ENCODE results near the gene PHPT1. TPM values are rescaled to one million over a fixed set of nuclear protein-coding genes. Genes with fewer than 3 reads are reported as not detected.

Gene PHPT1
- total RNA-seq, 1 experiment from 2014 or later = 161 TPM

DNA sequence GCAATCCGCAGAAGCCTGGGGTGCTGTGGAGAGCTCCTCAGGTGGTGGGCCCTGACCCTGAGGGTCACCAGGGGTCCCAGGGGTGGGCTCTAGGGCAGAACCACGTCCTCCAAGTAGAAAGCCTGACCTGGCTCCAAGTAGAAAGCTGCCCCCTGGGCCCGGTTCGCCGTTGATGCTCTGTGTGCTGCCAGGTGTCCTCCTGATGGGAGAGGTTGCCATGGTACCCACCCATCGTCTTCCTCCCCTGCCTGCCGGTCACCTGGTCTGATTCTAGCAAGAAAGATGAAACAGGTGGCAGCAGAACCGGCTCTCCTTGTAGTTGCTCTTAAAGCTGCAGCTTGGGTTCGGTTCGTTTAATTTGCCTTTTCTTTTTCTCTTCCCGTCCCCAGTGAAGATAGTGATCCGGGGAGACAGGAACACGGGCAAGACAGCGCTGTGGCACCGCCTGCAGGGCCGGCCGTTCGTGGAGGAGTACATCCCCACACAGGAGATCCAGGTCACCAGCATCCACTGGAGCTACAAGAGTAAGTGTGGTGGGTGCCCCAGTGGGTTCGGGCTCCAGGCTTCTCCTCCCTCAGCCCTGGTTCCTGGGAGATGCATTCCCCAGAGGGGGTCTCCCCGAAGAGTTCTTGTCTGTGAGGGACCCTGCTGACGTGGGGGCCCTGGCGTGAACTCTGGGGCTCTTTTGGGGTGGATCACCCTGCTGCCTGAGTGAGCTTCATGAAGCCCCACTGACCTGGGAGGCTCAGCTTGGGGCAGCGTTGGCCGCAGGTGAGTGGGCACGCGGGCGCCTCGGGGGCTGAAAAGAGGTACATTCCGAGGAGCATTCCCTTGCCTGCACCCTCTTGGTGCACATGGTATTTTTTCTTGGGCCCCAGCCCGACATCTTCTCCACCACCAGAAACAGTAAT, 25.8 kb upstream of the PHPT1 start:
- peaks cover 10 to 35% (median 29%) of the 10 kb centered on the region in 3 experiments; a peak in 6 of 7 replicates for H3K36me3 Mint-ChIP-seq (ENCODE audit: insufficient read depth in 1 of 3, low read depth in 3 of 3)
- no peaks in the 10 kb centered on the region for H3K9me3 Mint-ChIP-seq
- no peak overlapping the region for H3K14ac ChIP-seq (ENCODE audit: insufficient read depth, low read length)
- H2BK20ac ChIP-seq (ENCODE audit: low read depth, low read length, poor library complexity, severe bottlenecking) = no peak overlapping the region
- no peak overlapping the region for H4K5ac ChIP-seq (ENCODE audit: insufficient read length, low read depth, low read length)
- H3K18ac ChIP-seq (ENCODE audit: insufficient read length, low read depth, low read length) = no peak overlapping the region
- H4K91ac ChIP-seq (ENCODE audit: insufficient read length, low read depth, low read length) = no peak overlapping the region
- no peak overlapping the region for H3K4ac ChIP-seq (ENCODE audit: low read depth, low read length)
- H2BK120ac ChIP-seq (ENCODE audit: low read depth, low read length, poor library complexity, severe bottlenecking) = no peak overlapping the region
- H3K4me1 Mint-ChIP-seq = peaks cover 7 to 23% of the 10 kb centered on the region in 2 experiments
- H2BK5ac ChIP-seq (ENCODE audit: insufficient read length, low read length) = no peak overlapping the region
- no peak overlapping the region for H3K9ac ChIP-seq (ENCODE audit: extremely low read depth, insufficient read length, low read length)
- WGBS (ENCODE audit: extremely low coverage, insufficient read length, low lambda C conversion rate) = no CpG with 5 or more reads among the region's 30 CpGs
- no peak overlapping the region for H2BK12ac ChIP-seq (ENCODE audit: insufficient read length, low read depth, low read length)
- H3K27ac ChIP-seq (ENCODE audit: insufficient read length, low read depth, low read length) = no peak overlapping the region
- H2BK15ac ChIP-seq (ENCODE audit: low read depth, low read length) = no peak overlapping the region
- no peak for DNase-seq
- H3T11ph ChIP-seq (ENCODE audit: low read length) = no peak overlapping the region
- H3K4me1 ChIP-seq (ENCODE audit: insufficient read depth, low read length) = peaks cover 3% of the 10 kb centered on the region
- peaks cover 4% of the 10 kb centered on the region for H3K79me1 ChIP-seq (ENCODE audit: insufficient read depth, low read depth, low read length, poor library complexity, severe bottlenecking)
- H2AFZ ChIP-seq (ENCODE audit: low read length) = no peak overlapping the region
- H3K4me3 Mint-ChIP-seq = no peak overlapping the region
- no peak overlapping the region for H3K56ac ChIP-seq (ENCODE audit: insufficient read length, low read depth, low read length)
- H3K27me3 Mint-ChIP-seq (ENCODE audit: low read depth) = no peaks in the 10 kb centered on the region
- no peak overlapping the region for H2AK5ac ChIP-seq (ENCODE audit: insufficient read length, low read length)
- H3K79me2 ChIP-seq (ENCODE audit: insufficient read depth, low read length) = peaks cover 4% of the 10 kb centered on the region; the same call in 1 of the 2 replicates
- no peaks in the 10 kb centered on the region for H4K20me1 ChIP-seq (ENCODE audit: control insufficient read depth, insufficient read depth, insufficient read length)
- no peaks in the 10 kb centered on the region for H3K27me3 ChIP-seq (ENCODE audit: insufficient read depth, low read length)
- H3K23ac ChIP-seq (ENCODE audit: insufficient read length, low read depth, low read length) = no peak overlapping the region
- no peak for TF ChIP-seq CTCF (conservative IDR thresholded peaks at IDR 0.05)
- no peak overlapping the region; a peak in 1 of 7 replicates for H3K27ac Mint-ChIP-seq
- H3K9me3 ChIP-seq (ENCODE audit: control insufficient read depth, low read depth, low read length) = no peaks in the 10 kb centered on the region
- H3K4me2 ChIP-seq (ENCODE audit: insufficient read depth, insufficient read length, low read length) = no peak overlapping the region
- H4K8ac ChIP-seq (replicated peaks; ENCODE audit: insufficient read length, low read depth, low read length) = no peak overlapping the region
- peaks cover 10% of the 10 kb centered on the region for H3K23me2 ChIP-seq (ENCODE audit: insufficient read length, low read depth, low read length, poor library complexity, severe bottlenecking)
